SH-SY5Y (cell line): ENCODE measurements around the gene PTCHD4.

Source experiments
- GATA2 ChIP-seq: IDR thresholded peaks from 2 replicates; pipeline ENCODE4 v1.6.1; 2011; ENCODE audit warnings: mild to moderate bottlenecking, low read depth, low read length
- GATA3 ChIP-seq: IDR thresholded peaks from 2 replicates; pipeline ENCODE4 v1.6.1; 2011; ENCODE audit warnings: low read depth, mild to moderate bottlenecking, low read length, moderate library complexity

Gene PTCHD4

DNA sequence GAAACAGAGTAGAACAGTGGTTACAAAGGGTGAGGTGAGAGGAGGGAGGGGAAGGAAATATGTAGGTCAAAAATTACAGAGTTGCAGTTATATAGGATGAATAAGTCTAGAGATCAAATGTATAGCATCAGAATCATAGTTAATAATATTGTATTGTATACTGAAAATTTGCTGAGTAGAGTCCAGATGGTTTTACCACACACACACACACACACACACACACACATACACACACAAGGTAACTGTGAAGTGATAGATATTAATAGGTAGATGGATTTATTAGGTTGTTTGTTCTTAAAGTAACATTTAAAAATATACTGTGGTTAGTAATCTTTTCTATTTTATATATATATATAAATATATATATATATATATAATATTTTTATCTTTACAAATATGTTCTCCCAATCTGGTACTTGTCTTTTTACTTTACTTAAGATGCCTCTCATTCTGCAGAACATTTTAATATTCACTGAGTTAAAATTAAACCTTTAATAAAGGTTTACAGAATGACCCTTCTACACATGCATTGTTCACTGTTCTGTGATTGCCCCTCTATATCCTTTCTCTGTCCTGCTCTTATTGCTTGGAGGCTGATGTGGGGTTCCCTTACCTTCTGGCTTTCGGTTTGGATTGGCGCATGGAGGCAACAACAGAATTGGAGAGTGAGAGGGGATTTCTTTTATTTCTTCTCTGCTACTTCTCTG, 408 bp downstream of the PTCHD4 start:
- no peak for TF ChIP-seq GATA2
- no peak for TF ChIP-seq GATA3

DNA sequence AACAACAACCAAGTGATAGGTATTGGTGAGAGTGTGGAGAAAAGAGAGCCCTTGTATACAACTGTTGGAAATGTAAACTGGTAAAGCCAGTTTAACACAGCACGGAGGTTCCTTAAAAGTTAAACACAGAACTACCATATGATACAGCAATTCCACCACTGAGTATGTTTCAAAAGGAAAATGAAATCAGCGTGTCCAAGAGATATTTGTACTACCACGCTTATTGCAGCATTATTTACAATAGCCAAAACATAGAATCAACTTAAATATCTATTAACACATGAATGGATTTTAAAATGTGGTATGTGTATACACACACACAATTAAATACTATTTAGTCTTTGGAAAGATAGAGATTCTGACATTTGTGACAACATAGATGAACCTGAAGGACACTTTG, 1.1 kb downstream of the PTCHD4 start:
- TF ChIP-seq GATA2 (no peak), GATA3 (no peak)

DNA sequence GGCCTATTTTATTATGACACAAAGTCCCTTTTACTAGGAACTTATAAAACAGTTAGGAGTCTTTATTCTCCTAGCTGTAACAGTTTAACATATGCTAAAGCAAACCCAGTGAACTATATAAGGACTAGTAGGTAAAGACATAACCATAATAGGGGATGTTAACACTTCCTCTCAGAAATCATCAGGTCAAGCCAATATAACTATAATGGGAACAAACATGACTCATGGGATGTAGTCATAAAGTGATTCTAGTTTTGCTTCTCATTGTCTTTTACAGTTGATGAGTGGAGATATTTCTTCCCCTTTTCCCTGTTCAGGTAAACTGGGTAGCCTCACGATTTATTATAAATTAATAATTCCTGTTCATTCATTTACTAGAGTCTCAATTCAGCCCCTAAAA, 9.7 kb downstream of the PTCHD4 start:
- no peak for TF ChIP-seq GATA2
- TF ChIP-seq GATA3 = no peak

DNA sequence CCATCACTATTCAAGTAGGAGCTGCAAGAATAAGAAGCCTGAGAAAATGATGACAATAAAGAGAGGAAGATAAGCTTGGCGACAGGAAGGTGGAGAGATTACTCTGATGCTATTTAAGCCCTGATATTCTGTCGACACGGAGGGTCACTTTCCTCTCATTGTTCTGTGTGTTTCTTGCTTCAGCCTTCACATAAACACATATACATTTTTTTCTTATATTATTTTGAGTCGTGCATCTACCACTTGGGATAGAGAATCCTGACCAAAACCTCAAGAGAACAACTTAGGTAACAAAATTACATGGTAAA, 10.5 kb downstream of the PTCHD4 start:
- TF ChIP-seq GATA3 (no peak), GATA2 (no peak)

DNA sequence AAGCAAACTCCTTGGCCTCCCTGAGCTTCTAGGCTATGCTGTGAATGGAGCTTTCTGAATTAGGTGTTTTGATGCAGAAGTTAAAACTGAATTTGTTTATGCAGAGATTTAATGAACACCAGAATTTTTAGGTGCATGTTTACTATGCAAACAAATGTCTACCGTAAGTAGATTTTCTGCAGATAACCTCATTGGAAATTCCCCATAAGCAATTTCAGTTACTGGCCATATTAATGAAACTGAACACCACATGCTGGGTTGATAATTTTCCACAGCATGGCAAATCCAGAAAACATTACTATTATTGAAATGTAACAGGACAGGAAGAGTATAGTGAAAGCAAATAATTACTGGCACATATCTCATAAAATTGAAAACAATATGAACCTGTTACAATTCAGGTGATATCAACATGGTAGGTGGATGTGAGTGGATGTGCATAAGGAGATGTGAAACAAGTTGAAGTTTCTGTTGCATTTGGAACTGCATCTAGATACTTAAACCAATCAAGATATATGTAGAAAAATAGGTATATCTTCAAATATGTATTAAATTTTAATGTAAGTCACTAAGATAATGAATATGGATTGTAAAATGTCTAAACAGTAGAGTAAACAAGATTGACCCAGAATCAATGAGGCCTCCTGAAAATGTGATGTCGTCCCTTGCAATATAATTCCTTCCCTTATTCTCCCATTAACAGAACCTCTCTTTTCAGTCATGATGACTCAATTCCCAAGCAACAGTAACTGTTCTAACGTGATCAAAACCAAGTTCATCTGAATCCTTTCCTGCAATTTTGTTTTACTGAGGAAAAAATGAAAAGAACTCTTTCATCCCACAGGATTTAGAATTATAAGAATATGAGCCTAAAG, 11.0 kb downstream of the PTCHD4 start:
- no peak for TF ChIP-seq GATA3
- TF ChIP-seq GATA2 = no peak

GRCh38 chr6:48098923-48099322, 12.1 kb downstream of the PTCHD4 start:
- no peak for TF ChIP-seq GATA2
- TF ChIP-seq GATA3 = no peak

- TF ChIP-seq GATA2 = no peak
- no peak for TF ChIP-seq GATA3
Observed at GRCh38 chr6:48092550-48093217, 18.3 kb downstream of the PTCHD4 start.

DNA sequence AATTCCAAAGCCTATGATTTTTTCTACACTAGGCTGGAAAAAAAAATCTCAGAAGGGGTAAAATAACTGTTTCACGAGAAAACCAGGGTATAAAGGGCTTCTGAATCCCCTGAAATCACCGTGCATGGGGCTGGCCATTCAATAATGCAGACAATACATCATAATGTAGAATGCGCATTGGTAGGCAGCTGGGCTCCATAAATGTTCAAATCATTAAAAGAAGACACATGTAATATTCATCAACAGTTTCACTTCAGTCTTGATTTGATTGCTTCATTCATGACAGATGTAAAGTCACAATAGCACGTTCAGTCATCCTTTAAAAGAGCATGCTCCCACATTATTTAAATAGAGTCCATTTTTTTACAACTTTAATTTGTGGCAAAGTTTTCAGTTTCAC, 20.5 kb downstream of the PTCHD4 start:
- TF ChIP-seq GATA3 (no peak), GATA2 (no peak)

DNA sequence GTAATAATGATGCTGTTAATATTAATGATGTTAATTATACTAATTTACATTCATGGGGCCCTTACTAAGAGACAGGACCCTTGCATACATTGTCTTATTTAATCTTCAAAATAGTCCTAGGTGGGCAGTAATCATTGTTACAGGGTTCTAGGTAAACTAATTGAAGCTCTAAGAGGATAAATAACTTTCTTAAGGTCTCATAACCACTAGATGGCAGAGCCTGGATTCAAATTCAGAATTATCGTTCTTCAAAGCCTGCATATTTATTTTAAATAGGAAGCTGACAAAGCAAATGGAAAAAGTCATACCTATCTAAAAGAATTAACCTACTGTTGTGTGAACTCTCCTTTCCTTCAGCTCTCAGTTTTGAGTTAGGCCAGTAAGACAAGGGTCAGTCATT, 23.5 kb downstream of the PTCHD4 start:
- no peak for TF ChIP-seq GATA2
- TF ChIP-seq GATA3 = no peak

DNA sequence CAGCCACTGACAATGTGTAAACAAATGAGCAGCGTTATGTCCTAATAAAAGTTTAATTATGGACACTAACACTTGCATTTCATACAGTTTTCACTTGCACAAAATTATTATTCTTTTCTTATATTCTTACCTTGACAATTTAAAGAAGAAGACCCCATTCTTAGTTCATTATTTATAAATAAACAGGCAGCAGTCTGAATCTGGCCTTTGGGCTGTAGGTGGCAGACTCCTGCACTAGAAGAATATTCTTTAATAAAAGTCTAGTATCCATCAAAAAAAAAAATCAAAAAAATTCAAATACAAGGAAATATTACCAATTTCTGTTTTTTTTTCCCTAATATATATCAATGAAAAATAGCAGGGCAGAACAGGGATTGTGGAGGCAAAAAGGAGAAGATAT, 24.8 kb downstream of the PTCHD4 start:
- TF ChIP-seq GATA3 (no peak), GATA2 (no peak)

GRCh38 chr6:48085131-48085741, 25.8 kb downstream of the PTCHD4 start:
- TF ChIP-seq GATA2 (no peak), GATA3 (no peak)

DNA sequence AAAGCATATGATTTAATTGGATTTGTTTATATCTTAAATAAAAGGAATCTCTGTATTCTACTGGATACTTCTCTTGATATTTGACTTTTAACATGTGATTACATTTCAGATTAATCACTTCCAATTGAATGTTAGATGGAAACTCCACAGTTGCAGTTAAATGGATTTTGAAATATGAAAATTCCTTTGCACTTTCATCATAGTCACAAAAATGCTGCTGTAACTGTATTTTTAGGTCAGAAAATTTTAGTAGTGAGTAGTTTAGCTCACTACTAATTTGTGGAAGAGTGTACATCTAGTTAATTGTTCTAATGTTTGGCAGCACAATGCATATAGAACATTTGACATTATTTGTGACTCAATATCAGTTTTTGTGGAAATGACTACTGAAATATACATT, 26.8 kb downstream of the PTCHD4 start:
- TF ChIP-seq GATA2 (no peak), GATA3 (no peak)

GRCh38 chr6:48080227-48081009, 30.6 kb downstream of the PTCHD4 start:
- TF ChIP-seq GATA2 (no peak), GATA3 (no peak)

DNA sequence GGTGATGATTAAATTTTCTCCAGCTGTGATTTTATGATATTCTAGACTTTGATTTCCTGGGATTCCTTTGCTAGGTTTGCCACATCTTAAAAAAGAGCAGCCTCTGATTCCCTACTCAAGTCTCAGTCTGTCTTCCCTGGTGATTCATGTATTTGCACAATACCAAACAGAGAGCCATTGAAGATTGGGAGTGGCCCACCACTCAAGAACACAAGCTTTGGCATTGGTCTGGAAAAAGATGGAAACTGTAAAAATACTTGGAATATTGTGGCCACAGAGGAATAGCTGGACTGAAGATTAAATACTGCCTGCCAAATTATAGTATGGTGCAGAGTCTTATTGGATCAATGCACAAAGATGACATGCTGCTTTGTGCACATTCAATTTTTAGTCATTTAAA, 32.9 kb downstream of the PTCHD4 start:
- no peak for TF ChIP-seq GATA2
- TF ChIP-seq GATA3 = no peak

GRCh38 chr6:48075181-48075580, 35.8 kb downstream of the PTCHD4 start:
- TF ChIP-seq GATA3 (no peak), GATA2 (no peak)
